Activated naive CD8-positive, alpha-beta T cell treated with anti-CD3 and anti-CD28 coated beads, Interleukin-2, amount 50 U/mL, for 24 hours (primary cell): ENCODE data around the gene CRACDL.
"Not testable (repeated sequence)": the region's sequence is repeated elsewhere in the genome, so short reads cannot be mapped to it uniquely, and the experiment has no call there.

Source experiments
- ATAC-seq: fragments of 150-1000 bp; cut with Tn5 transposase; one replicate; pipeline ENCODE4 v1.10.0; 2021
- DNase-seq: peaks from one replicate; pipeline ENCODE4 v3.0.0; 2021
- H3K27ac Mint-ChIP-seq: one replicate; pipeline ENCODE4 v1.8.0; 2021; ENCODE audit warnings: mild to moderate bottlenecking, mixed read lengths
- H3K27me3 Mint-ChIP-seq: one replicate; pipeline ENCODE4 v1.8.0; 2021; ENCODE audit warnings: mixed read lengths
- H3K36me3 Mint-ChIP-seq: one replicate; pipeline ENCODE4 v1.8.0; 2021; ENCODE audit warnings: low read depth, mixed read lengths
- H3K4me1 Mint-ChIP-seq: one replicate; pipeline ENCODE4 v1.8.0; 2021; ENCODE audit warnings: mixed read lengths
- H3K4me3 Mint-ChIP-seq: one replicate; pipeline ENCODE4 v1.8.0; 2021; ENCODE audit warnings: mild to moderate bottlenecking, moderate library complexity, mixed read lengths
- H3K9me3 Mint-ChIP-seq: one replicate; pipeline ENCODE4 v1.8.0; 2021; ENCODE audit warnings: mixed read lengths

CRACDL gene

DNA sequence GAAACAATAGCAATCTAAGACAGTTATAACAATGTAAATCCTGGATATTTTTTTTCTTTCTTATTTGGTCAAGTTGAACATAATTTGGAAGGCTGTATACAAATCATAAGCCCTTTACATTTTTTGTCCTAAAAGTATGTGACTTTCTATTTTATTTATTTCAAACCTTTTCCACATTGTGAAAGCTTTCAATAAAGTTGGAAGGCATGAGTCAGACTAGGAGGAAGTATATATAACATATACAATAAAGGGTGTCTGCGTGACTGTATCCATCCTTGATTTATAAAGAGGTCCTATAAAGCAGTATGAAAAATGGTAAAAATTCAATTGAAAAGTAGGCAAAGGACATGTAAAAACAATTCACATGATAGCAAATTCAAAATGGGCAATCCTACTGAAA lies 44.4 kb downstream of the CRACDL start:
- Mint-ChIP-seq H3K9me3 (peaks cover 16% of the 10 kb centered on the region), H3K4me3 (no peak overlapping the region), H3K27ac (no peak overlapping the region), H3K27me3 (peaks cover 10% of the 10 kb centered on the region), H3K4me1 (no peaks in the 10 kb centered on the region), H3K36me3 (peaks cover 5% of the 10 kb centered on the region)
- ATAC-seq = no peak
- no peak for DNase-seq

- Mint-ChIP-seq H3K36me3 (peaks cover 8% of the 10 kb centered on the region), H3K27ac (no peak overlapping the region), H3K4me1 (no peaks in the 10 kb centered on the region), H3K9me3 (peaks cover 32% of the 10 kb centered on the region), H3K27me3 (peaks cover 15% of the 10 kb centered on the region), H3K4me3 (no peak overlapping the region)
- ATAC-seq (no peak), DNase-seq (no peak)
These were observed 49.9 kb downstream of the CRACDL start for GRCh38 chr2:98886066-98886554.

DNA sequence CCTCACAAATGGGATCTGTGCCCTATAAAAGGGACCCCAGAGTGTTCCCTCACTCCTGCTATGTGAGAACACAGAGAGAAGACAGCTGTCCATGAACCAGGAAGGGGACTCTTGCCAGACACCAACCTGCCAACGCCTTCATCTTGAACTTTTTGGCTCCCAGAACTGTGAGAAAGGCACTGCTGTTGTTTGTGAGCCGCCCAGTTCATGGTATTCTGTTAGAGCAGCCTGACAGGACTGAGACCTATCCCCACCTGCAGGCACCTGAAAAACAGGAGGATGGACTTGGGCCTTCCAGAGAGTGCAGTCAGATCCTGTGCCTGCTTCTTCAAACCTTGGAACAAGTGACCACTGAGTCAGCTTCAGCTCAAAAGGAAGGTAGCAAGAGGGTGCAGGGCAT lies 51.4 kb downstream of the CRACDL start:
- peaks cover 15% of the 10 kb centered on the region for H3K27me3 Mint-ChIP-seq
- ATAC-seq = no peak
- no peak for DNase-seq
- no peaks in the 10 kb centered on the region for H3K4me1 Mint-ChIP-seq
- H3K36me3 Mint-ChIP-seq = peaks cover 8% of the 10 kb centered on the region
- H3K9me3 Mint-ChIP-seq = peaks cover 32% of the 10 kb centered on the region
- no peak overlapping the region for H3K4me3 Mint-ChIP-seq
- no peak overlapping the region for H3K27ac Mint-ChIP-seq

GRCh38 chr2:98883780-98884211 lies 52.2 kb downstream of the CRACDL start:
- Mint-ChIP-seq H3K27ac (no peak overlapping the region), H3K4me1 (no peaks in the 10 kb centered on the region), H3K36me3 (peaks cover 8% of the 10 kb centered on the region)

DNA sequence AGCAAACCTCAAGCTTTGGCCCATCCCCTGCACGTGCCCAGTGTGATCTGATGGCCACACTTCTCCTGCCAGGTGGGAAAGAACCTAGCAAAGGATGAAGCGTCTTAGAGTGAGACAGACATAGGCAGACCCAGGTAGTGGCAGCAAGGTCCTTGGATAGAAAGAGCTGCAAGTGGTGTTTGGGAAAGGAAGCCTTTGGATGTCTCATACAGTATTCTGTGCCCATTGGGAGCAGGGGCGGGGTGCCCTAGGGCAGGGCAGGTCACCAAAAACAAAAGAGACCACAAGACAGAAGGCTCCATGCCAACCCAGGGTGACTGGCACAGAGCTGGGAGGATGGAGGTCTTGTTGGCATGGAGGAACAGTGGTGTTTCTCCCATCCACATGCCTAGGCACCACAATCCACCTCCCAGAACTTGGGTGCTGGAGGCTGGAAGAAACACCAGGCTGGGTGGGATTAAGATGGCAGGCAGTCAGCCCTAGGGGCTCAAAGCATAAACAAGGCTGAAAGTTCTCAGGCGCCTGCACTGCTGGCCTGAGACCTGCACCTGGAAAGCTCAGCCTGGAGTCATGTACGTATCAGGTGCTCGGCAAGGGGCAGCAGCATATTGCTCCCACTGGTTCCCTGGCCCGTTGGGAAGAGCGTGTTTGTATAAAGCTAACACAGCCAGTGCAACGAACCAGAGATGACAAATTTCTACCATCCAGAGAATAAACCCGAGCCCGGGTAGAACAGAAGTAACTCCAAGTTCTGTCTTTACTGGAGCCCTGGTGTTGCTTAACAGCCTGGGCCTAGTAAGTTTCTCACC lies 52.9 kb downstream of the CRACDL start:
- no peaks in the 10 kb centered on the region for H3K4me1 Mint-ChIP-seq
- DNase-seq (no peak), ATAC-seq (no peak)
- no peak overlapping the region for H3K27ac Mint-ChIP-seq
- H3K36me3 Mint-ChIP-seq = peaks cover 8% of the 10 kb centered on the region
- peaks cover 7% of the 10 kb centered on the region for H3K27me3 Mint-ChIP-seq
- H3K9me3 Mint-ChIP-seq = peaks cover 27% of the 10 kb centered on the region
- H3K4me3 Mint-ChIP-seq = no peak overlapping the region

More at GRCh38 chr2:98883780-98884211, 52.2 kb downstream of the CRACDL start:
- Mint-ChIP-seq H3K4me3 (no peak overlapping the region), H3K9me3 (peaks cover 32% of the 10 kb centered on the region), H3K27me3 (peaks cover 11% of the 10 kb centered on the region)
- ATAC-seq = no peak
- DNase-seq = no peak

GRCh38 chr2:98882368-98882767 lies 53.7 kb downstream of the CRACDL start:
- Mint-ChIP-seq H3K27ac (no peak overlapping the region), H3K4me3 (no peak overlapping the region), H3K4me1 (no peaks in the 10 kb centered on the region), H3K36me3 (peaks cover 6% of the 10 kb centered on the region), H3K27me3 (peaks cover 6% of the 10 kb centered on the region), H3K9me3 (peaks cover 22% of the 10 kb centered on the region)
- ATAC-seq (no peak), DNase-seq (no peak)

GRCh38 chr2:98881153-98881650 lies 54.8 kb downstream of the CRACDL start:
- Mint-ChIP-seq H3K27ac (no peak overlapping the region), H3K4me3 (no peak overlapping the region), H3K4me1 (no peaks in the 10 kb centered on the region), H3K9me3 (peaks cover 12% of the 10 kb centered on the region), H3K36me3 (no peaks in the 10 kb centered on the region), H3K27me3 (peaks cover 2% of the 10 kb centered on the region)
- no peak for DNase-seq
- ATAC-seq = no peak

- no peak for ATAC-seq
These were observed 55.5 kb downstream of the CRACDL start for GRCh38 chr2:98880266-98881152.

GRCh38 chr2:98877658-98878057 lies 58.4 kb downstream of the CRACDL start:
- not testable (repeated sequence) for H3K4me3 Mint-ChIP-seq, H3K4me1 Mint-ChIP-seq

More at GRCh38 chr2:98880266-98881152, 55.5 kb downstream of the CRACDL start:
- no peak overlapping the region for H3K27ac Mint-ChIP-seq
- no peaks in the 10 kb centered on the region for H3K27me3 Mint-ChIP-seq
- no peak overlapping the region for H3K4me3 Mint-ChIP-seq
- H3K36me3 Mint-ChIP-seq = no peaks in the 10 kb centered on the region
- H3K9me3 Mint-ChIP-seq = peaks cover 6% of the 10 kb centered on the region
- no peaks in the 10 kb centered on the region for H3K4me1 Mint-ChIP-seq
- no peak for DNase-seq

DNA sequence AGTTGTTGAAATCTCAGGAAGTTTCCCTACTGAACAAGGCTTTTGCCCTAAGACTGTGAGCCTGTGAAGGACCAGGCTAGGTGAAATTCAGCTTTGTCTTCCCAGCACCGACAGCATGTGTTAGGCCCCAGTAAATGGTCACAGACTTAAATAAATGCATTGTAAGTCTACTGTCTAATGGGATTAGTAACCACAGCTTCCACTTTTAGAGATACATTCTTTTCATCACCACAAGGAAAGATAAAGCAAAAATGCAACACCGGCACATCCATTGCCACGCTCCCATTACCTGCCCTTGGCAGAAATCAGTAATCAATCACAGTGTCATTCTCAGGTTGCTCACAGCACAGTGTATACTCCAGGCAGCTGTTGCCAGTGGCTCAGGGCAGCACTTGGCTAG lies 59.3 kb downstream of the CRACDL start:
- Mint-ChIP-seq H3K4me3 (no peak overlapping the region), H3K4me1 (no peaks in the 10 kb centered on the region), H3K9me3 (no peaks in the 10 kb centered on the region), H3K36me3 (no peaks in the 10 kb centered on the region), H3K27me3 (peaks cover 2% of the 10 kb centered on the region), H3K27ac (no peak overlapping the region)
- DNase-seq (no peak), ATAC-seq (no peak)

More at GRCh38 chr2:98877658-98878057, 58.4 kb downstream of the CRACDL start:
- not testable (repeated sequence) for H3K27me3 Mint-ChIP-seq, ATAC-seq, H3K9me3 Mint-ChIP-seq, H3K27ac Mint-ChIP-seq, H3K36me3 Mint-ChIP-seq, DNase-seq

GRCh38 chr2:98875746-98876145 lies 60.3 kb downstream of the CRACDL start:
- no peaks in the 10 kb centered on the region for H3K4me1 Mint-ChIP-seq
- H3K4me3 Mint-ChIP-seq = no peak overlapping the region
- peaks cover 2% of the 10 kb centered on the region for H3K27me3 Mint-ChIP-seq
- H3K9me3 Mint-ChIP-seq = no peaks in the 10 kb centered on the region
- no peak overlapping the region for H3K27ac Mint-ChIP-seq
- DNase-seq (no peak), ATAC-seq (no peak)
- H3K36me3 Mint-ChIP-seq = no peaks in the 10 kb centered on the region

- ATAC-seq (peak; percentile 74), DNase-seq (no peak)
- H3K36me3 Mint-ChIP-seq = no peaks in the 10 kb centered on the region
- peaks cover 2% of the 10 kb centered on the region for H3K27me3 Mint-ChIP-seq
- H3K4me3 Mint-ChIP-seq = no peak overlapping the region
- no peaks in the 10 kb centered on the region for H3K4me1 Mint-ChIP-seq
- H3K9me3 Mint-ChIP-seq = no peaks in the 10 kb centered on the region
- H3K27ac Mint-ChIP-seq = no peak overlapping the region
These were observed 60.8 kb downstream of the CRACDL start for GRCh38 chr2:98875081-98875728.

DNA sequence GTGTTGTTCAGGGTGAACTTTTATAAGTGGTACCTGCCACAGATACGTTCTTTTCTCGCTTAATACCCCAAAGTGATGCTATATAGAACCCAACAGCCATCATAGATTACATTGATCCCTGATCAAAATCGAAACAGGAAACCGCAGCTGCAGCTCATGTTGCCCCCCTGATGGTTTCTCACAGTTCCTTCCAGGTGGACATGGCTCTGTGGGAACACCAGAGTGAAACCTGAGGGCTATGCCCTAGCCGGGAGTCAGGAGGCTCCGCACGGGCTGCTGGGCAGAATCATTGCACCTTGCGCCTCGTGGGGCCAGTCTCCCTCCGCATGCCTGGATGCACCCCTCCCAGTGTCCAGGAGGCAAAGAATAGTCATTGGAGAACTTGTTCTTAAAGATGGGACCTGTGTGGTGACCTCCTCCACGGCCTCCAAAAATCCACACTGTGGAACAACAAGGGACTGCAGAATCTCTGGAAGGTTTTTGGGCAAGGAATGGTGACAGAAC lies 61.8 kb downstream of the CRACDL start:
- ATAC-seq = no peak
- H3K27me3 Mint-ChIP-seq = peaks cover 2% of the 10 kb centered on the region
- no peak overlapping the region for H3K27ac Mint-ChIP-seq

DNA sequence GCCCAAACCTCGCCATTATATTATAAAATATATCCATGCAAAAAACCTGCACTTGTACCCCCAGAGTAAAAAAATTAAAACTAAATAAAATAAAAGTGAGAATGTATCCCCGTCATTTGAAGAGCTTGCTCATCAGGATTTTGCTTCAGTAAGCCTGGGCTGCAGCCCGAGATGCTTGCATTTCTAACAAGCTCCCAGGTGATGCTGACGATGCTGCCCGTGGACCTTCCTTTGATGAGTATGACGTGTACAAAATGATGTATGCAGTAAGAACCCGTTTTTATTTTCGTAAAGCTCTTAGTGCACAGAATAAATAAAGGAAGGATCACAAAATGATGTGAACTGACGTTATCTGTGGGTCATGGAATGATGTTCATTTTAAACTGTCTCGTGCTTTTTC lies 63.5 kb downstream of the CRACDL start:
- no peaks in the 10 kb centered on the region for H3K36me3 Mint-ChIP-seq
- H3K4me1 Mint-ChIP-seq = no peaks in the 10 kb centered on the region
- H3K27me3 Mint-ChIP-seq = peaks cover 2% of the 10 kb centered on the region
- no peaks in the 10 kb centered on the region for H3K9me3 Mint-ChIP-seq
- H3K4me3 Mint-ChIP-seq = no peak overlapping the region
- H3K27ac Mint-ChIP-seq = no peak overlapping the region
- DNase-seq (no peak), ATAC-seq (no peak)

More for the DNA sequence above, 61.8 kb downstream of the CRACDL start:
- no peaks in the 10 kb centered on the region for H3K36me3 Mint-ChIP-seq
- H3K4me1 Mint-ChIP-seq = no peaks in the 10 kb centered on the region
- no peaks in the 10 kb centered on the region for H3K9me3 Mint-ChIP-seq
- no peak overlapping the region for H3K4me3 Mint-ChIP-seq
- no peak for DNase-seq
